PC-3 (cell line): ENCODE measurements around the gene LATS2. TPM values are rescaled to one million over a fixed set of nuclear protein-coding genes. Genes with fewer than 3 reads are reported as not detected.

ENCODE experiments used
- ATAC-seq: fragments of 200-7000 bp; cut with Tn5 transposase; 2 replicates; pipeline ENCODE4 v1.9.1; 2020; ENCODE audit warnings: mild to moderate bottlenecking, moderate library complexity
- BruUV-seq: library from RNA; stranded (reverse); fragments of 400-500 nt; replicated peaks from 2 replicates; lab custom pipeline; 2021; lab: Mats Ljungman, UMichigan
- CTCF ChIA-PET: fragments of 300-600 bp; sonication (Branson Sonifier 250); formaldehyde crosslinking; loops from one replicate; lab custom pipeline; 2022; ENCODE audit warnings: antibody characterized with exemption; lab: Charles Lee
- POLR2A ChIA-PET: fragments of 300-600 bp; sonication (Branson Sonifier 250); formaldehyde crosslinking; loops from one replicate; lab custom pipeline; 2022; ENCODE audit warnings: antibody characterized with exemption; ENCODE audit not compliant: unreplicated experiment; lab: Charles Lee
- DNase-seq: peaks from one replicate; pipeline ENCODE4 v3.0.0-alpha.2; 2015
- H2AFZ ChIP-seq: fragments of 300-600 bp; sonication (generic); 2 replicates; pipeline ENCODE4 v1.6.0; 2016; ENCODE audit warnings: antibody characterized with exemption, low read length
- H3F3A ChIP-seq: fragments of 300-600 bp; sonication (generic); one replicate; pipeline ENCODE4 v1.6.0; 2017; ENCODE audit warnings: antibody characterized with exemption, low read length, control low read depth, mild to moderate bottlenecking; ENCODE audit not compliant: unreplicated experiment
- H3K27ac ChIP-seq: fragments of 300-600 bp; sonication (generic); 2 replicates; pipeline ENCODE4 v1.5.1; 2016; ENCODE audit warnings: mild to moderate bottlenecking, low read length
- H3K27me3 ChIP-seq: fragments of 300-600 bp; sonication (generic); 2 replicates; pipeline ENCODE4 v1.6.1; 2016; ENCODE audit warnings: low read length, mixed read lengths
- H3K36me3 ChIP-seq: fragments of 300-600 bp; sonication (generic); 2 replicates; pipeline ENCODE4 v1.6.1; 2016; ENCODE audit warnings: low read depth, mixed run types, low read length, mixed read lengths
- H3K4me1 ChIP-seq: fragments of 300-600 bp; sonication (generic); 2 replicates; pipeline ENCODE4 v1.5.1; 2016; ENCODE audit warnings: low read length; ENCODE audit not compliant: insufficient read depth
- H3K4me2 ChIP-seq: fragments of 300-600 bp; sonication (generic); 2 replicates; pipeline ENCODE4 v1.6.0; 2016; ENCODE audit warnings: low read length
- H3K4me3 ChIP-seq: fragments of 300-600 bp; sonication (generic); 2 replicates; pipeline ENCODE4 v1.5.1; 2016; ENCODE audit warnings: mild to moderate bottlenecking, low read length, mixed read lengths
- H3K79me2 ChIP-seq: fragments of 300-600 bp; sonication (generic); 2 replicates; pipeline ENCODE4 v1.6.1; 2017; ENCODE audit warnings: low read length, mixed read lengths
- H3K9ac ChIP-seq: fragments of 300-600 bp; sonication (generic); 2 replicates; pipeline ENCODE4 v1.6.0; 2016; ENCODE audit warnings: mild to moderate bottlenecking, low read length
- H3K9me2 ChIP-seq: fragments of 300-600 bp; sonication (generic); replicated peaks from 2 replicates; pipeline ENCODE4 v1.6.1; 2016; ENCODE audit warnings: mixed run types, low read length, mixed read lengths
- H3K9me3 ChIP-seq: fragments of 300-600 bp; sonication (generic); 2 replicates; pipeline ENCODE4 v1.6.1; 2016; ENCODE audit warnings: low read length, mixed read lengths
- H4K20me1 ChIP-seq: fragments of 300-600 bp; sonication (generic); 2 replicates; pipeline ENCODE4 v1.6.1; 2016; ENCODE audit warnings: low read length, mixed read lengths
- CTCF ChIP-seq: fragments of 300-600 bp; sonication (generic); conservative IDR thresholded peaks from 2 replicates; pipeline ENCODE4 v1.5.1; 2017; ENCODE audit warnings: antibody characterized with exemption, low read depth, mild to moderate bottlenecking, low read length
- EZH2 ChIP-seq: fragments of 300-600 bp; sonication (generic); IDR thresholded peaks from one replicate; pipeline ENCODE4 v1.6.1; 2017; ENCODE audit warnings: antibody characterized with exemption, mild to moderate bottlenecking, low read length; ENCODE audit not compliant: unreplicated experiment
- EZH2phosphoT487 ChIP-seq: fragments of 300-600 bp; sonication (generic); IDR thresholded peaks from 2 replicates; pipeline ENCODE4 v1.6.1; 2018; ENCODE audit warnings: mild to moderate bottlenecking, antibody characterized with exemption, low read length, borderline replicate concordance
- intact Hi-C: fragments of 100-400 bp; cut with micrococcal nuclease; formaldehyde crosslinking; loops from 2 replicates; pipeline ENCODE4 v1.9.0; 2023
- total RNA-seq: library from RNA; depleted of rRNA; stranded (reverse); fragments of >200 nt; gene quantifications from 2 replicates; pipeline ENCODE4 v1.2.3, GENCODE V29; 2014

LATS2 gene
- total RNA-seq, 1 experiment from 2014 or later: 11.0 TPM

GRCh38 chr13:21001471-21001870, 59.9 kb downstream of the LATS2 start:
- Histone ChIP-seq H3K9me3 (no peaks in the 10 kb centered on the region), H3K4me1 (no peaks in the 10 kb centered on the region), H3K4me2 (no peak overlapping the region), H4K20me1 (peaks cover 4% of the 10 kb centered on the region; the same call in 1 of the 2 replicates), H2AFZ (no peak overlapping the region), H3K27me3 (no peaks in the 10 kb centered on the region), H3K9me2 (no peaks in the 10 kb centered on the region), H3K36me3 (no peaks in the 10 kb centered on the region), H3F3A (no peaks in the 10 kb centered on the region), H3K79me2 (peaks cover 6% of the 10 kb centered on the region), H3K4me3 (no peak overlapping the region), H3K9ac (no peak overlapping the region), H3K27ac (no peak overlapping the region)
- no TSS peak for BruUV-seq
- intact Hi-C loops: no loop called here
- TF ChIP-seq CTCF: no peak
- ATAC-seq: no peak
- DNase-seq: no peak
- POLR2A ChIA-PET: no interaction called here
- CTCF ChIA-PET: no interaction called here

GRCh38 chr13:21000647-21001046, 60.7 kb downstream of the LATS2 start:
- Histone ChIP-seq H3K79me2 (no peaks in the 10 kb centered on the region; the same call in 1 of the 2 replicates), H3K9ac (no peak overlapping the region), H4K20me1 (peaks cover 4% of the 10 kb centered on the region; the same call in 1 of the 2 replicates), H3K27me3 (no peaks in the 10 kb centered on the region), H2AFZ (no peak overlapping the region), H3K27ac (no peak overlapping the region), H3K9me2 (no peaks in the 10 kb centered on the region), H3K9me3 (no peaks in the 10 kb centered on the region), H3F3A (no peaks in the 10 kb centered on the region), H3K4me2 (no peak overlapping the region), H3K36me3 (no peaks in the 10 kb centered on the region), H3K4me1 (no peaks in the 10 kb centered on the region), H3K4me3 (no peak overlapping the region)
- ATAC-seq: no peak
- intact Hi-C loops: no loop called here
- TF ChIP-seq EZH2 (no peak), EZH2phosphoT487 (no peak), CTCF (no peak)
- BruUV-seq: no TSS peak
- CTCF ChIA-PET: no interaction called here
- POLR2A ChIA-PET: no interaction called here
- no peak for DNase-seq

- ATAC-seq: no peak
- DNase-seq: no peak
- TF ChIP-seq CTCF: no peak
- TF ChIP-seq EZH2: no peak
- no peak for TF ChIP-seq EZH2phosphoT487
- Histone ChIP-seq H3K4me3 (no peak overlapping the region), H3K27me3 (no peaks in the 10 kb centered on the region), H3K4me2 (no peak overlapping the region), H3K9me3 (no peaks in the 10 kb centered on the region), H4K20me1 (no peaks in the 10 kb centered on the region), H3K36me3 (no peaks in the 10 kb centered on the region; the same call in 1 of the 2 replicates), H3K9me2 (no peaks in the 10 kb centered on the region), H3K27ac (no peak overlapping the region), H3F3A (no peaks in the 10 kb centered on the region), H3K4me1 (no peaks in the 10 kb centered on the region), H2AFZ (no peak overlapping the region), H3K9ac (no peak overlapping the region), H3K79me2 (0 out of 2 replicates have a peak, but pooled peaks cover 5% of the 10 kb centered on the region)
- POLR2A ChIA-PET: no interaction called here
- CTCF ChIA-PET: no interaction called here
- intact Hi-C loops: no loop called here
- no TSS peak for BruUV-seq
These were observed 62.6 kb downstream of the LATS2 start for GRCh38 chr13:20998649-20999415.
